ENCODE results near the gene ATXN10. TPM values are rescaled to one million over a fixed set of nuclear protein-coding genes. Genes with fewer than 3 reads are reported as not detected.
A peak's percentile ranks its signal among the peaks of the same experiment; 100 is the strongest.

Gene ATXN10
- total RNA-seq, 1 donor from 2014 or later: 106 TPM

- H3K9me3 ChIP-seq: no peaks in the 10 kb centered on the region
- ATAC-seq (no peak), DNase-seq (no peak)
- TF ChIP-seq CTCF (IDR thresholded peaks at IDR 0.05): no peak
- peaks cover 70% of the 10 kb centered on the region for H3K4me1 ChIP-seq
- H3K27ac ChIP-seq: no peak overlapping the region
- no peak overlapping the region for H3K4me3 ChIP-seq
- H3K36me3 ChIP-seq: no peaks in the 10 kb centered on the region
- no peaks in the 10 kb centered on the region for H3K27me3 ChIP-seq (ENCODE audit: low read depth)
- intact Hi-C loops (cut with DNase I): no loop called here
Measured at GRCh38 chr22:45683680-45684079, 12.0 kb downstream of the ATXN10 start.

GRCh38 chr22:45684169-45684568 lies 12.5 kb downstream of the ATXN10 start:
- Histone ChIP-seq H3K27me3 (ENCODE audit: low read depth) (no peaks in the 10 kb centered on the region), H3K4me1 (peaks cover 75% of the 10 kb centered on the region)

GRCh38 chr22:45684752-45685574 lies 13.3 kb downstream of the ATXN10 start:
- Histone ChIP-seq H3K36me3 (peaks cover 4% of the 10 kb centered on the region), H3K27ac (no peak overlapping the region), H3K4me3 (no peak overlapping the region), H3K27me3 (ENCODE audit: low read depth) (no peaks in the 10 kb centered on the region), H3K4me1 (peaks cover 77% of the 10 kb centered on the region), H3K9me3 (no peaks in the 10 kb centered on the region)
- DNase-seq: no peak
- intact Hi-C loops (cut with DNase I): no loop called here
- no peak for ATAC-seq
- no peak for TF ChIP-seq CTCF (IDR thresholded peaks at IDR 0.05)

More at GRCh38 chr22:45684169-45684568, 12.5 kb downstream of the ATXN10 start:
- Histone ChIP-seq H3K9me3 (no peaks in the 10 kb centered on the region), H3K27ac (no peak overlapping the region), H3K36me3 (no peaks in the 10 kb centered on the region), H3K4me3 (no peak overlapping the region)
- ATAC-seq (no peak), DNase-seq (no peak)
- TF ChIP-seq CTCF (IDR thresholded peaks at IDR 0.05): no peak
- intact Hi-C loops (cut with DNase I): no loop called here

GRCh38 chr22:45686004-45686403 lies 14.4 kb downstream of the ATXN10 start:
- no peak for DNase-seq
- TF ChIP-seq CTCF (IDR thresholded peaks at IDR 0.05): no peak
- ATAC-seq: peak in 1 of 2 donors; percentile 65
- Histone ChIP-seq H3K4me3 (no peak overlapping the region), H3K27me3 (ENCODE audit: low read depth) (no peaks in the 10 kb centered on the region), H3K27ac (no peak overlapping the region), H3K36me3 (peaks cover 14% of the 10 kb centered on the region), H3K4me1 (peaks cover 67% of the 10 kb centered on the region), H3K9me3 (no peaks in the 10 kb centered on the region)
- intact Hi-C loops (cut with DNase I): no loop called here

- DNase-seq (no peak), ATAC-seq (no peak)
- H3K9me3 ChIP-seq: no peaks in the 10 kb centered on the region
- H3K27me3 ChIP-seq (ENCODE audit: low read depth): no peaks in the 10 kb centered on the region
- H3K36me3 ChIP-seq: peaks cover 22% of the 10 kb centered on the region
- intact Hi-C loops (cut with DNase I): no loop called here
- H3K4me3 ChIP-seq: no peak overlapping the region
- H3K27ac ChIP-seq: no peak overlapping the region
- peaks cover 59% of the 10 kb centered on the region for H3K4me1 ChIP-seq
- TF ChIP-seq CTCF (IDR thresholded peaks at IDR 0.05): no peak
Measured at GRCh38 chr22:45686836-45687235, 15.2 kb downstream of the ATXN10 start.

Measured in lower lobe of right lung (tissue), 2 donors.